HFF-Myc (cell line): ENCODE measurements around the gene ERG.

Experiments used
- DNase-seq: peaks from one replicate; pipeline ENCODE4 v3.0.0-alpha.2; 2011; ENCODE audit warnings: low read depth; ENCODE audit errors: extremely low read depth
- H3K4me3 ChIP-seq: replicated peaks from 2 replicates; pipeline ENCODE4 v1.5.1; 2011; ENCODE audit warnings: low read depth, mild to moderate bottlenecking, control low read depth, low read length
- CTCF ChIP-seq: IDR thresholded peaks from 2 replicates; pipeline ENCODE4 v1.5.1; 2012; ENCODE audit warnings: mild to moderate bottlenecking, low read depth, low read length, control low read depth; ENCODE audit errors: missing control alignments

Gene ERG

GRCh38 chr21:38330666-38331065 is 167.6 kb downstream of the ERG start:
- TF ChIP-seq CTCF, result no peak
- H3K4me3 ChIP-seq, result no peak overlapping the region
- DNase-seq, result no peak
